HL-60 (cell line): ENCODE measurements around the gene TNK2.

Source experiments
- GABPA ChIP-seq: IDR thresholded peaks from 2 replicates; pipeline ENCODE4 v1.6.1; 2012; ENCODE audit warnings: low read depth
- POLR2AphosphoS5 ChIP-seq: IDR thresholded peaks from 2 replicates; pipeline ENCODE4 v1.6.1; 2012; ENCODE audit warnings: low read depth
- TF ChIP-seq, protein P1 (sequence below): IDR thresholded peaks from one replicate; pipeline ENCODE4 v1.5.1; 2011; ENCODE audit warnings: low read length, control low read depth, inconsistent platforms; ENCODE audit not compliant: insufficient read depth
- TF ChIP-seq, protein P2 (sequence below): IDR thresholded peaks from 2 replicates; pipeline ENCODE4 v1.6.1; 2012; ENCODE audit warnings: low read depth; ENCODE audit not compliant: insufficient replicate concordance

DNA sequence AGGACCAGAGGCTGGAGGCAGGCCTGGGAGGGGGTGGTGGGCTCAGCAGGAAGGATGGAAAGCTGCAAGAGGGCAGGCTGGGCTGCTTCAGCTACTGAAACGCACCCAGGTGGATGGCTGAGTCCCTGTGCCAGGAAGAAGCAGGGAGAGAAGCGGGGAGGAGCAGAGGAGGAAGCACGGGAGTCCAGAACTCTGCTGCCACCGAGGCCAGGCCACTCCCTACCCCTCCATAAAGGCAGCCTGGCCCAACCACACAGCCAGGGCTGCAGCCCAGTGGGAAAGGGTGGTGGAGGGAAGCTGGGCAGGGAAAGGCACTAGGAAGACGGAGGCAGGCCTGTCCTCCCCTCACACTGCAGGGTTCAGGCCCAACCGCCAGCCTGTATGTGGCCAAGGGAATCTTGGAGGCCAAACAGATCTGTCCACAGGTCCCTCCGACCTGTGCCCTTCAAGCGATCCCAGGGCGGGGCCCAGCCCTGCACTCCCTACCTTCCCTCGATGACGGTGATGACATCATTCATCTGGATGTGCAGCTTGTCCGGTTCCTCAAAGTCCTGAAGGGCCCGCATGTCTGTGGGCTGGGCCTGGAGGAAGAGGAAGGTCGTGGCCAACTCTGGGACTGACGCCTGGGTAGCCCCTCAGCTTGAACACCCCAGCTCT, 30.5 kb downstream of the TNK2 start:
- TF ChIP-seq, protein P1, sequence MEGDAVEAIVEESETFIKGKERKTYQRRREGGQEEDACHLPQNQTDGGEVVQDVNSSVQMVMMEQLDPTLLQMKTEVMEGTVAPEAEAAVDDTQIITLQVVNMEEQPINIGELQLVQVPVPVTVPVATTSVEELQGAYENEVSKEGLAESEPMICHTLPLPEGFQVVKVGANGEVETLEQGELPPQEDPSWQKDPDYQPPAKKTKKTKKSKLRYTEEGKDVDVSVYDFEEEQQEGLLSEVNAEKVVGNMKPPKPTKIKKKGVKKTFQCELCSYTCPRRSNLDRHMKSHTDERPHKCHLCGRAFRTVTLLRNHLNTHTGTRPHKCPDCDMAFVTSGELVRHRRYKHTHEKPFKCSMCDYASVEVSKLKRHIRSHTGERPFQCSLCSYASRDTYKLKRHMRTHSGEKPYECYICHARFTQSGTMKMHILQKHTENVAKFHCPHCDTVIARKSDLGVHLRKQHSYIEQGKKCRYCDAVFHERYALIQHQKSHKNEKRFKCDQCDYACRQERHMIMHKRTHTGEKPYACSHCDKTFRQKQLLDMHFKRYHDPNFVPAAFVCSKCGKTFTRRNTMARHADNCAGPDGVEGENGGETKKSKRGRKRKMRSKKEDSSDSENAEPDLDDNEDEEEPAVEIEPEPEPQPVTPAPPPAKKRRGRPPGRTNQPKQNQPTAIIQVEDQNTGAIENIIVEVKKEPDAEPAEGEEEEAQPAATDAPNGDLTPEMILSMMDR: no peak
- TF ChIP-seq, protein P2, sequence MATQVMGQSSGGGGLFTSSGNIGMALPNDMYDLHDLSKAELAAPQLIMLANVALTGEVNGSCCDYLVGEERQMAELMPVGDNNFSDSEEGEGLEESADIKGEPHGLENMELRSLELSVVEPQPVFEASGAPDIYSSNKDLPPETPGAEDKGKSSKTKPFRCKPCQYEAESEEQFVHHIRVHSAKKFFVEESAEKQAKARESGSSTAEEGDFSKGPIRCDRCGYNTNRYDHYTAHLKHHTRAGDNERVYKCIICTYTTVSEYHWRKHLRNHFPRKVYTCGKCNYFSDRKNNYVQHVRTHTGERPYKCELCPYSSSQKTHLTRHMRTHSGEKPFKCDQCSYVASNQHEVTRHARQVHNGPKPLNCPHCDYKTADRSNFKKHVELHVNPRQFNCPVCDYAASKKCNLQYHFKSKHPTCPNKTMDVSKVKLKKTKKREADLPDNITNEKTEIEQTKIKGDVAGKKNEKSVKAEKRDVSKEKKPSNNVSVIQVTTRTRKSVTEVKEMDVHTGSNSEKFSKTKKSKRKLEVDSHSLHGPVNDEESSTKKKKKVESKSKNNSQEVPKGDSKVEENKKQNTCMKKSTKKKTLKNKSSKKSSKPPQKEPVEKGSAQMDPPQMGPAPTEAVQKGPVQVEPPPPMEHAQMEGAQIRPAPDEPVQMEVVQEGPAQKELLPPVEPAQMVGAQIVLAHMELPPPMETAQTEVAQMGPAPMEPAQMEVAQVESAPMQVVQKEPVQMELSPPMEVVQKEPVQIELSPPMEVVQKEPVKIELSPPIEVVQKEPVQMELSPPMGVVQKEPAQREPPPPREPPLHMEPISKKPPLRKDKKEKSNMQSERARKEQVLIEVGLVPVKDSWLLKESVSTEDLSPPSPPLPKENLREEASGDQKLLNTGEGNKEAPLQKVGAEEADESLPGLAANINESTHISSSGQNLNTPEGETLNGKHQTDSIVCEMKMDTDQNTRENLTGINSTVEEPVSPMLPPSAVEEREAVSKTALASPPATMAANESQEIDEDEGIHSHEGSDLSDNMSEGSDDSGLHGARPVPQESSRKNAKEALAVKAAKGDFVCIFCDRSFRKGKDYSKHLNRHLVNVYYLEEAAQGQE: no peak
- TF ChIP-seq POLR2AphosphoS5 (no peak), GABPA (no peak)
